GM19238 (cell line): Measurements from ENCODE around the gene SLCO2A1.

Source experiments
- DNase-seq: peaks from one replicate; pipeline ENCODE4 v3.0.0; 2011; ENCODE audit warnings: low spot score; ENCODE audit not compliant: insufficient read length

Gene SLCO2A1

DNA sequence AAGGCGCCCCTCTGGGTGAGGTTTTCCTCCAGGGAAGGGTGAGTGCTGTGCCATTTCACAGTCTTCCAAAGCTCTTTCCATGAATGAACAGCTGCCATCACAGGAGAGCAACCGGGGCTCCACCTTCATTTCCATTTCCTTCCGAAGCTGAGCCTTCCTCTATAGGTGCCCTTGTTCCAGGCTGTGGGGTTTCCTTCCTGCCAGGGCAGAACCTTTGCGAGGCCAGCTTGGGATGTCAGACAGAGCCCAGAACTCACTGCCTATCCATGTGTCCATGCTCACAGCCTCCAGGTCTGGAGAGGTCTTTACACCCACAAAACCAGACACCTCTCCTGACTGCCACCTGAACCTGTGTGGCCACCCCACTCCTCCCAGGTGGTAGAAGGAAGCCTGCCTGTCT, 49.2 kb downstream of the SLCO2A1 start:
- DNase-seq = no peak

DNA sequence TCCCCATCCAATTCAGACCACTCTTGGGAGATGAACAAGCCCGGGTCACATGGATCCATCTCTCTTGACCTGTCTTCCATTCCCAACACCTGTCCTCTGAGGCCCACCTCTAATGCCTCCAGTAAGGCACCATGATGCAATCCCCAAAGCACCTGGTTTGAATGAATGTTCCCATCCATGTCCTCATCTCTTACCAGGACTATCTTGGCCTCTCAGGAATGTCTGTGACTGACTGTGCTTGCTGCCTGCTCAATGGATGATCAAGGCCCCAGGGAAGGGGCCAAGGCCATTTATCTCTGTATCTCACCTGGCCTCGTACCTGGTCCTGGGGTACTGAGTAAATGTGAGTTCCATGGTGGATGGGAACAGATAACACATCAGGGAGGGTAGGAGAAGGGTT, 49.7 kb downstream of the SLCO2A1 start:
- no peak for DNase-seq

DNA sequence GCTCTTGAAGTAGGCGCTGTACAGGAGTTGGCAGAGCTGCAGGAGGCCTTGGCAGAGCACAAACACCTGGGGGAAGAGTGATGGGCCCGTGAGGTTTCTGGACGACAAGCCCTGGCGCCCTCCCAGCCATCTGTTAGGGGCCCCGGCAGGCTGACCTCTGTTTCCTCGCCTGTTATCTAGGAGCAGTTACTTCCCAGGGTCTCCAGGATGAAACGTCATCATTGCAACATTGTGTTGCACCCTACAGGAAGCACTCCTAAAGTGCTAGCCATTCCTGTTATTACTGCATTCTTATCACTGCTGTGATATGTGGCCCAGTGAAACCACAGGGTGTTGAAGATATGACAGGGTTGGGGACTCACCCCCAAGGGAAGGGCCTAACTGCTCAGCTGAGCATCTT, 50.2 kb downstream of the SLCO2A1 start:
- no peak for DNase-seq

DNA sequence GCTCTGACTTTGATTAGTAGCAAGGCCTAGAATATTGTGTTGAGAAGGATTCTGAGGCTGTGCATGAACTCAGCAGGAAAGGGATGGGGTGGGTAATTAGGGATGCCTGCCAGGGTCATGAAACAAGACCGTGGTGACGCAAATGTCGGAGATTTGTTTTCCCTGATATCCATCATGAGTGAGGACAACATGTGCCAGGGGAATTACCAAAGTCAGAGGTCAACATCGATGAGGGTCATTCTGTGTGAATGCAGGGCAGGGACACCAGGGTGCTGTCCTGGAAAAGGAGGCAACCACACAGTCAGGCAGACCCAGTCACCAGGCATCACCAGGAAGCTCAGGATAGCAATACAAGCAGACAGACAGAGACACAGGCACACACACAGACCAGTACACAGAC, 52.2 kb downstream of the SLCO2A1 start:
- no peak for DNase-seq

DNA sequence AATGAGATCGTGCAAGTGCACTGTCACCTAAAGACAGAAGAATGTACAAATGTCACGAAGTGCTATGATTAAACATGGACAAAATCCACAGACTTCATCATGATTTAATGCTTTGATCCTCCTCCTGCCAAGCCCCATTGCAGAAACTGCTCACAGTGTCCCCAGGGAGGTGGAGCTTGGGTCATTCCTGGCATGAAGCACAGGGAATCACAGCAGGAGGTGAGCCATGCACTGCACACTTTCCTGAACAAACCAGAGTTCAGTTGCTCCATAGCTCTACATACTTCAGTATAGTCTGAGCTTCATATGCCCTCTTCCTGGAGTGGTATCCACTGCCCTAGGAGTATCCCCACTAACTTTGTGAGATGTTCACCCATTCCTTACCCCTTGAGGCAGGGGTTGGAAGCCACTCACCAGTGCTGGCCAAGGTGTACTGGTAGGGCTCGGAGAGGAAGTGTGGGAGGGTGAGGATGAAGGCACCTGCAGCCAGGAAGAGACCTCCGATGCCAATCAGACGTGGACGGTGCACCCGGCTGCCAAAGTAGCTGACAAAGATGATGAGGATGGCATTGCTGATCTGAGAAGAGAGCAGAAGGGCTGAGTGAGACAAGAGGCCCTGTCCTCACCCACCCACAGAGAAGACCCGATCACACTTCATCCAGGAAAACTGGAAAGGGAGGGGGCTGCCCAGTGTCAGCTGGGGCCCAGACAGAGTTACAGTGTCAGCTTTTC, 56.3 kb downstream of the SLCO2A1 start:
- no peak for DNase-seq

DNA sequence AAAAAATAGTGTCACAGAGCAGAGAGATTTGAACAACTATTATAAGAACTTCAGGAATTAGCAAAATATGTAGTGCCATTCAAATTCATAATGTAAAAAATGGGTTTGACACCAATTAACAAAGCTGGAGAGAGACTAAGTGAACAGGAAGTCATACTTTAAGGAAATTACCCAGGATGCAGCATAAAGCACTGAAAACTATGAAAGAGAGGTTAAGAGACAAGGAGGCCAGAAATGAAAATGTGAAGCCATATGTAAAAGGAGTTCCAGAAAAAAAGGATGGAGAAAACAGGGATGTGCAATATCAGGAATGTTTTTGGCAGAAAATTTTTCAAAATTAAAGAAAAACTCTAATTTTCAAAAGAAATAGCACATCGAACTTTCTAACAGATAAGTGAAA, 57.6 kb downstream of the SLCO2A1 start:
- DNase-seq = no peak

DNA sequence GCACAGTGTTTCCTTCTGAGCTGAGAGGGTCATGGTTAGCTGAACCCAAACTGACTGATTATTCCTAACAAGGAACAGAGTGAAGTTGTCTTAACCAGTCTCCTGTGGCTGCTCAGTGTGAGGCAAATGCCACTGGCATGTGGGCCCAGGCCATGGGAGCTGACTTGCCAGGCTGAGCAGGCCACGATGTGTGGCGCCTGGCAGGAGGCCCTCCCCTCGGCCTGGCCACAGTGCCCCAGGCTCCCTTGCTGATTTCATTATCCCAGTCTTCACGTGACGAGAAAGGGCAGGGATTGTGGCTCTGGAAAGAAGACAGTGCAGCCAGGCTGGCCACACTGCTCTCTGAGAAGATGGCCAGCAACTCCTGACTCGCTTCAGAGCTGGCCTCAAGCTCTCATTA, 58.8 kb downstream of the SLCO2A1 start:
- DNase-seq = no peak

DNA sequence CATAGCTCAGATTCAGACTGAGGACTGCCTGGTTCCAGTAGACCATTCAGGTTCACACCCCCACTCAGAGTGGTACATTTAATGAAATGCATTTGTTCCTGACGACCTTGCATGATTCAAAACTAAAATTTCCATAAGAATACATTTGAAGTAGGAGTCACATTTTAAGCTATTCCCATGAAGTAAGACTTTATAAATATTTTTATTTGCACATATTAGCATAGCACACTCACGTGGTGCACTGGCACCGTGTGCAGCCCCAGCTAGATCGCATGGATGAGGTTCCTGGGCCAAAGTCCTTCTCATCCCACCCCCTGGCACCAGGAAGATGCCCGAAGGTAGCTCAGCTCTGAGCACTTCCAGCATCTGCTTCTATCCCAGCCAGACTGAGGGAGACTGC, 59.4 kb downstream of the SLCO2A1 start:
- DNase-seq = no peak

DNA sequence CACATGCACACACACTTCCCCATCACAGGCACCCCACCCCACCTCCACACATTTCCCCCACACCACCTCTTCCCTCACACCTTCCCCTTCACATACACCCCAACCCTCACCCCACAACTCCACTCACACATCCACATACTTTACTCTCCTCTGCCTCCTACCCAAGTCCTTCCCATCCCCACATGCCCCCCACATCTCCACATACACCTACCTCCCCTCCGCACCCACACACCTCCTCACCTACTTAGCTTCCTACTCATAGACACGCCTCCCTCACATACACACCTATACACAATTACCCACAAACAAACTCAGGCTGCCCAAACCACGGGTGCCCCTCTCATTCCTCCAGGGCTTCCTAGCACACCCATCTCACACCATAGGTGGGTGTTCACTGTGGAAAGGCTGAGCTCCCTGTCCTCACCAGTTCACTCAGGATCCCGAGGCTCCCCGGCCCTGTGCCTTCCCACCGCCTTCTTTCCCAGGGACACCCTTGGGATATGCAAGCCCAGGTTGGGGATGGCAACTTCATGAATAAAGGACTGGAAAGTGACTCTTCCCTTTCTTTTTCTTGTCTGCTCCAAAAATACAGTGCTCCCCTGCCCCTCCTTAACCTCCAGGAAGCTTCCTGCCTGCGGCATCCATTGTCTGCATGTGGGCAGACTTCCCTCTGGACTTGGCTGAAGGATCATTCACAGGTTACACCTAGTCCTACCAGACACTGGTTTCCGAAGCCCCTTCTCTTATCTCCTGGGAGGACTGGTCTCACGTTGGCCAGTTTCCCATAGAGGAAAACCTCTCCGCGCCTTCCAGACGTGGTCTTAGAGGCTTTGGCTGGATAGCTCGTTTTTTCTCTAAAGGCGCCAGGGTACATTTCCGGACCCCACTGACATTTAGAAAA, 61.5 kb downstream of the SLCO2A1 start:
- DNase-seq = no peak

DNA sequence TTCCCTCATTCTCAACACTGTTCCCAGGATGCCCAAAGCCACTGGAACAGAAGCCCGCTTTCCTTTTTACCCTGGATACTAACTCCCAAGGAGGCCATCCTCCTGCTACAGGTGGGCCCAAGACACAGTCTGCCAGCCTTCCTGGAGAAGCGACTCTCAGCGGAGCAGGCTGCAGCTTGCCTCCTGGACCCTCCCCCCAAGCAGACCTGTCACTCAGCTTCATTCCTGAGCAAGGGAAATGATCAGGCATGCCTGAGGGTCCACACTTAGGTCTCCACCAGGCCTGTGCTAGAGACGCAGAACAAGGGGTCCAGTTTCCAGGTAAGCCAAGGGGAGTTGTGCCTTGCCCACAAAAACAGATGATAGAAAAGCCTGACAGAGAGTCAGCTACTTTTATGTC, 62.8 kb downstream of the SLCO2A1 start:
- no peak for DNase-seq

DNA sequence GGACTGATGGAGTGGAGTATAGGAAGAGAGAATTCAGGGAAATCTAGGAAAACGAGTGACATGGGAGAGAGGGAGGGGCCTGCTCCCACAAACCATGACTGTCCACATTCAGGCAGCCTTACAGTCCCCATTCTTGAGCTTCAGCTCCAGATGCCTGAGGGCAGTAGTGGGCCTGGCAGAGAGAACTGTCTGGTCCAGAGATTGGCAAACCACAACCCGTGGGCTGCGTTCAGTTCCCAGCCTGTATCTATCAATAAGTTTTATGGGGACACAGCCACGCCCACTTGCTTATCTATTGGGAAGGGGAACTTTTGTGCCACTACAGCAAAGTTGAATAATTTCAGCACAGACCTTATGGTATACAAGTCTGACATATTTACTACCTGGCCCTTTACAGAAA, 63.8 kb downstream of the SLCO2A1 start:
- no peak for DNase-seq

DNA sequence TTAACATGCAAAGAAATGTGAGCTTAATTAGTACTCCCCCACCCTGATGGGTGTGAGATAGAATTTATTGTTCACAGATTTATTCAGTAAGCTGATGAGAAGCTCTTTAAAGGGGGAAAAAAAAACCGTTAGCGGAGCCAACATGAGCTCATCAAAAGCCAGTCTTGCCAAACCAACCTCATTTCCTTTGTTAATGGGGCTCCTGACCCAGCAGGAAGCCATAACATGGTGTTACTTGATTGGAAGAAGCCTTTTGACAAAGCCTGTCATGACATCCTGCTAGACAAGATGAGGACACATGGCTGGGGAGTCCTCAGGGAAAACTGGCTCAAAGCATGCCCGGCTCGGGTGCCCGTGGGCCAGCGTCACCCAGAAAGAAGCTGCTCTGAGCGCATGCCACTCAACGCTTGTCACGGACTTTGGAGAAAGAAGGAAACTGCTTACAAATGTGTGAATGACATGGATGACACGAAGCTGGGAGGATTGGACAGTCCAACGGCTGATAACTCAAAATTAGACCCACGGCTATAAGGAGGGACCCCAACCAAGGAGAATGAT, 64.6 kb downstream of the SLCO2A1 start:
- no peak for DNase-seq

DNA sequence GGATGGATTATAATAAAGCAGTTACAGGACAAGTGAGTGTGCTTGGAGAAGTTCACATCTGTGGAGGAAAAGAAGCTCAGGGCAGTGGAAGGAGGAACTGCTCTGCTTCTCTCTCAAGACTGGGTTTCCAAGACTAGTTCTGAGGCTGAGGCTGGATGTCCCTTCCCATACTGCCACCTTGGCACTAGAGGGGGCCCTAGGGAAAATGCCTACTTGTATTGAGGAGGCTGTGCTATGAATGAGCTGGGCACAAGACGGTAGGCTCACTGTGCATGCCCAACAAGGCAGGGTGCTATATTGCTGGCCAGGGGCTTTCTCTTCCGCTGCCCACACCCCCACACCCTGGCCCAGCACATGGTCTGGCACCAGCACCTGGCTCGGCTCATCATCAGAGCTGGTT, 65.2 kb downstream of the SLCO2A1 start:
- no peak for DNase-seq

DNA sequence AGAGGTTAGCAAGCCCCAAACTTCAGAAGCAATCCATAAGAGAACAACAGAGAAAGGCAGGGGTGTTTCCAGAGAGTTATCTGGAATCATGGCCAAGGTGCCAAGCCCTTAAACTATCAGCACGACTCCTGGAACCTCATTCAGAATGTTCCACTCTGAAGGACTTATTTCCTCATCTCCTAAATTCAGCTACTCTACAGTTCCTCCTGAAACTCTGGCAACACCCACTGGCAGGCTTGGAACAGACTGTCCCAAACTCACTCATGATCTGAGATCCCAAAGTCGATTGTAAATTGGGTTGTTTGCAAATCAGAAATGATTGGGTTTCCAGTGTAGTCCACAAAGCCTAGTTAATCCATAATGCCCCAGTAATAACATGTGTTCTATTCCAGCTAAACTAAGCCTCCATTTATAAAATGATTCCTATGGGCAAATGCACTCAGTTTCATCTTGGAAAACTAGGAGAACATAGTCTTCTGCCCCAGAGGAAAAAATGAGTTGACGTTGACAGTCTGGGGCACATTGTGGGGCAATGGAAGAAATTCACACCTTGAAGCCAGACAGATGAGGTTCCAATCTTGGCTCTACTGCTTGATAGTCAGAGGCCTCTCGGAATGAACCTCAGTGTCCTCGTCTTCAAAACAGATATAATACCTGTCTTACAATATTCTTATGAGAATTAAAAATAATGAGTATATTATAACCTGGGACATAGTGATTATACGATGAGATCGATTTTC, 65.9 kb downstream of the SLCO2A1 start:
- no peak for DNase-seq

DNA sequence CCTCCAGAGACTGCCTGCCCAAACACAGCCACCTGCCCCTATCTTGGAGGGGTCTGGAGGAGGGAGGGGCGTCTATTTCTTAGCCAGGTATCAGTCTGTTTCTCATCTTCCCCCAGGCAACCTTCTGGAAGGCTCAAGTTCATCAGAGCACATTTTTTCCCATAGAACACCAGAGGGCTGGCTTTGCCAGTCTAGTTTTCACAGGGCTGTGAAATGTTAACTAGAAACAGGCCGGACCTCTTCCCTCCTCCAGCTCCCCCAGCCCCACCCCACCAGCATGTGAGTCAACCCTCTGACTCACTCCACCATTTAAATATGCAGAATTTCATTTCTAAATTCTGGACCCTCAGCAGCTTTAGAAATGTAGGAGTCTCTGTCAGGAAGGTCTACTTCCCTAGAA, 66.9 kb downstream of the SLCO2A1 start:
- DNase-seq = no peak

DNA sequence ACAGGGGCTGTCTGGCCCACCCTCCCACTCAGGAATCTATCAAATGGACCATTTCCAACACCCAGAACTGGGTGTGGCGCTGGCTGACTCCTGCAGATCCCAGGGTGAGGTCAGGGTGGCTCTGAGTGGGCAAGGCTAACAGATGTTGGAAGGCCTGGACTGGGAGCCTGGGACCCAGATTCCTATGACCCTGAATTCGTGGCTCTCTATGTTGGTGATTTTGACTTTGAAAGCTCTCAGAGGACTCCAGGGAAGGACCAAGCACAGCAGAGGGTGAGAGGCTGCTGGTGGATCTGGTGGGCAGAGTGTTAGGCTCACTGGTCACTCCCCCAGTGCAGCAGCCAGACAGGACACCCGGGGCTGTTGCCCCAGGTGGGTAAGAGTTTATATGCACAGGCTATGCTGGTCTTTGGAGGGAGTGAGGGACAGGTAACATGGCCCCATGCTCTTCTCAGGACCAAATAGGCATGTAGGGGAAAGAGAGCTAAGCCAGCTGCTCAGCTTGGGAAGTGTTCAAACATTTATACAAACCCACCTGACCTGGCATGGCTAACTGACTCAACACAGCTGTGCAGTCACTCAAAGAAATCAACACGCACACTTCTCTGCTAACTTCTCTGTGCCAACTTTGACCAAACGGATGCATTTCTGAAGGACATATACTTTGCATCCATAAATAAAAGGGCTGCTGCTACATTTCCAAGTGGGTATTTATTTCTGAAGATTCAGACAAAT, 71.5 kb downstream of the SLCO2A1 start:
- DNase-seq = no peak

DNA sequence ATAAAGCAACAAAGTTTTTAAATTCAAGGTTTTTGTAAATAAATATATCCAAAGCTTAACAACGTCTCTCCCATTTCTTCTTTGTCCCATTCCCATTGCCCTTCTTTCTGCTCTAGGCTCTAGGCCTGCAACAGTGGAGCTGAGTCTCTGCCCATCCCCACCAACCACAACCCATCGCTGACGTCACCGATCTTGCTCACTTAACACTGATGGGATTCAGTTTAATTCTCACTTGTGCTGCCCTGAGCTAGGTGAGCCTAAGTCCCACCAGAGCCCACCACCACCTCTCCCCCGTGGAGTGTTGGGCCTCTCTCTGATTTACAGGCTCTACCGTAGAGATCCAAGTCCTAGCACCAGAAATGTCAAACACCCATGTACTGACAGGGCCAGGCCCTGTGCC, 72.7 kb downstream of the SLCO2A1 start:
- no peak for DNase-seq

DNA sequence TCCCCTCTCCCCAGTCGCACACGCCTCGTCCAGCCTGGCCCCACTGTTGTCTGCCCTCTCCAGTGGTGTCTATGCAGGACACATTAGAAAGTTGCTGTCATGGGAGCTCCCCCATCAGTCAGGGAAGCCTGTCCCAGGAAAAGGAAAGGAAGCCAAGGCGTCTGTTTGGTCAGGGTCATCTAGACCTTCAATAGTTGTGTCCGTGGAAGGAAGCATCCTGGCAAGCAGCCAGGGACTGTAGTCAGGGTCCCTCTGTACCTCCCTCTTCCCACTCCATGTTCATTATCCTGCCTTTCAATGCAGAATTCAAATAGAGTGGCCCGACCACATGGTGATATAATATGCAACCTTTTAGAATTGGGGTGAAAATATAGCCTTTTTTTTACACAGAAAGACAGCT, 73.4 kb downstream of the SLCO2A1 start:
- DNase-seq = no peak

DNA sequence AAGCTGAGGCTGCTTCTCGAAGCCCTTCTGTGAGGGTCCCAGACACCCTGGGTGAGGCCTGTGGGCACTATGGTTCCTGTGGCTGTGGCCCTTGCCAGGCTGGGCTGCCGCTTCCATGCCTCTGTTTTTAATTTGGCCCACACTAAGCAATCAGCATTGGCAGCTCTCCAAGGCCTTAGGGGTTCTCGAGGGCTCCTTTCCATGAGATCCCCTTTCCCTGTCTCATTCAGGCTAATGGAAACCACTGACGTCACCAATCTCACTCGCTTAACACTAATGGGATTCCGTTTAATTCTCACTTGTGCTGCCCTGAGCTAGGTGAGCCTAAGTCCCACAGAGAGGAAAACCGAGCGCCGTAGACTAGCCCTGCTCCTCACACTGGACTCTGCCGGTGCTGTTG, 73.8 kb downstream of the SLCO2A1 start:
- no peak for DNase-seq

DNA sequence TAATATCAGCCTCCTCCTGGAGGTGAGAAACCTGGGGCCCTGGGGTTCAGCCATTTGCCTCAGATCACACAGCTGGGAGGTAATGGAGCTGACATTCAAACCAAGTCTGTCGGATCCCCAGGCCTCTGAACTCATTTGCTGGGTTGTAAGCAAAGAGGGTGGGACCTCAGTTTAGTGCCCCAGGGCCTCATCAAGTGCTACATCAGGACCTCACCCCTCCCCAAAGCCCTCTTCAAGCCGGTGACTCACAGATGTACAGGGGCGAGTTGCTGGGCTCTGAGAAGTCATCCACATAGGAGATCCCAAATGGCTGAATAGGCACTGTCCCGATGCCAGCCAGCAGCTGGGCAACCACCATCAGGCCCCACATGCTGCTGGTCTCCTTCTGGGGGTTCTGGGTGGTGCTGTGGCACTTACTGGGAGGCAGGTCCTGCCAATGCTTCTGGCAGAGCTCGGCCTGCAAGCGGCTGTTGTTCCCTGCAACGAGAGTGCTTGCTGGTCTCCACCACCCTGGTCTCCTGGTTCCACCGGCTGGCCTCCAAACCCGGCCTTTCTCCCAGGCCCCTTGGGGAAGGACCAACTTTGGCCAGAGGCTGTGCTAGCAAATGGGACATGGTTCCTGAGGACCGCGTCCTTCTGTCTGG, 74.9 kb downstream of the SLCO2A1 start:
- no peak for DNase-seq

DNA sequence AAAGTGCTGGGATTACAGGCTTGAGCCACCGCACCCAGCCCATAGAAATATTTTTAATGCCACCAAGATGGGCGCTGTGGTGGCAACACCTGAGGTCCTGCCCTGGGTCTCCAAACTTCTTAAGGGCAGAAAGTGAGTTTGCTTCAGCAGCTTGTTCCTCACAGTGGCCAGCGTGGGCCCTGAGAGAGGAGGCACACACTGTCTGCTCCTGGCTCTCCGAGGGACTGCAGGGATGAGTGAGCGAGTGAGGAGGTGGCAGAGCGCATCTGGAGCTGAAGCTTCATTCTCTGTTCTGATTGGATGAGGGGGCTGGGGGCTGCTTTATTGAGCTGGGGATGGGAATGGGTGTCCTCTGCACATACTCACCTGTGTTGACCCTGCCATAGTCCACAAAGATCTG, 76.4 kb downstream of the SLCO2A1 start:
- DNase-seq = no peak
